KOPT-K1 (cell line): ENCODE measurements around the gene SETDB1.
"Not testable (repeated sequence)": the region's sequence is repeated elsewhere in the genome, so short reads cannot be mapped to it uniquely, and the experiment has no call there.

Source experiments
- H3K27ac ChIP-seq: fragments of 200-600 bp; sonication (generic); 2 replicates; pipeline ENCODE4 v1.5.1; 2016; ENCODE audit warnings: antibody characterized with exemption, mild to moderate bottlenecking, low read depth, low read length; ENCODE audit not compliant: poor library complexity, severe bottlenecking
- H3K36me3 ChIP-seq: fragments of 200-600 bp; sonication (generic); 2 replicates; pipeline ENCODE4 v1.5.1; 2017; ENCODE audit warnings: antibody characterized with exemption, mild to moderate bottlenecking, low read length, moderate library complexity; ENCODE audit not compliant: insufficient read depth
- H3K9me3 ChIP-seq: fragments of 200-600 bp; sonication (generic); 2 replicates; pipeline ENCODE4 v1.5.1; 2017; ENCODE audit warnings: antibody characterized with exemption, low read length, mild to moderate bottlenecking; ENCODE audit not compliant: insufficient read depth, poor library complexity, severe bottlenecking

Gene SETDB1

DNA sequence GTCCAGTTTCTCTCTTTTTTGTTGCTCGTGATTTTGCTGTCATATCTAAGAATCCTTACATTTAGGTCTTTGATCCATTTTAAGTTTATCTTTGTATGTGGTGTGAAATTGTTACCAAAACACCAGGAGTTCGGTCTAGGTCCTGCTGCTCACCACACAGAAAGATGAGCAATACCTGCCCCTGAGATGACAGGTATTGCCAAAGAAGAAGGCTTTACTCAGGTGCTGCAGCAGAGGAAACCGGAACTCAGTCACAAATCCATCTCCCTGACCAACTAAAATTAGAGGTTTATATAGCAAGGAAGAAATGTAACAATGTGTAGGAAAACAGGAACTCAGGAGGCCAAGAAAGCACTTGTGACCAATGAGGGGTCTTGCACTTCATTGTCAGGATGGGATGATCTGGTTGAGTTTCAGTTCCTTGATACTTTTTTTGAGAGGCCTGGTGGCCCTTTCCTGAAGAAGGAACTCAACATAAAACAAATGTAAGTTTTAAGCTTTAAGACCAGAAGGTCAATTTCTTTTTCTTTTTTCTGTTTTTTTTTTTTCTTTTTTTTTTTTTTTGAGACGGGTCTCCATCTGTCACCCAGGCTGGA, 16.5 kb upstream of the SETDB1 start:
- no peaks in the 10 kb centered on the region for H3K36me3 ChIP-seq
- peaks cover 7% of the 10 kb centered on the region for H3K9me3 ChIP-seq
- no peak overlapping the region for H3K27ac ChIP-seq

DNA sequence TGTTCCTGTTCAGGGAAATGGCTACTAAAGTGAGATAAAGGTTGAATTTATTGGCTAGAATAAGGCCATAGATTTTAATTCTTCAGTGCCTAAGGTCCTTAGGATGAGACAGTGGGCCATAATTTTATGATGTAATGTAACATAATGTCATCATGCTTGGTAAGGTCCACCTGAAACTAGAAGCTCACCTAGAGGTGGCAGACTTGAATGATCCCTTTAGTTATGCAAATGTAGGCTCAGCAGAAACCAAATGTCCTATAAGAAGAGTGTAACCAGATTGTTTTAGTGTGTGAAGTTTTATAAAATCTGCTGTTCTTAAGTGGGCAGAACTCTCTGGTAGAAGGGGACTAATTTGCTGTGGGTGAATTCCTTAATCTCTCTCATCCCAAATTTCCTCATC, 13.5 kb upstream of the SETDB1 start:
- Histone ChIP-seq H3K9me3 (peaks cover 7% of the 10 kb centered on the region), H3K36me3 (no peaks in the 10 kb centered on the region), H3K27ac (no peak overlapping the region)

DNA sequence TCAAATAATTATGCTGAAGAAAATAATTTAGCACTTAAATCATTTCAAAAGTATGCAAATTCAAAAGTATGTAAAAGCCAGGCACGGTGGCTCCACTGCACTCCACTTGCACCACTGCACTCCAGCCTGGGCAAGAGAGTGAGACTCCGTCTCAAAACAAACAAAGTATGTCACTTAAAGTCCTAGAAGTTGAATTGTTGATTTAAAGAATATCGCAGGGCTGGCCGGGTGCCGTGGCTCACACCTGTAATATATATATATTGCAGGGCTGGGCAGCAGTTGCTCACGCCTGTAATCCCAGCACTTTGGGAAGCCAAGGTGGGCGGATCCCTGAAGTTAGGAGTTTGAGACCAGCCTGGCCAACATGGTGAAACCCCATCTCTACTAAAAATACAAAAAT, 8.8 kb upstream of the SETDB1 start:
- Histone ChIP-seq H3K36me3 (no peaks in the 10 kb centered on the region), H3K27ac (no peak overlapping the region), H3K9me3 (no peaks in the 10 kb centered on the region)

DNA sequence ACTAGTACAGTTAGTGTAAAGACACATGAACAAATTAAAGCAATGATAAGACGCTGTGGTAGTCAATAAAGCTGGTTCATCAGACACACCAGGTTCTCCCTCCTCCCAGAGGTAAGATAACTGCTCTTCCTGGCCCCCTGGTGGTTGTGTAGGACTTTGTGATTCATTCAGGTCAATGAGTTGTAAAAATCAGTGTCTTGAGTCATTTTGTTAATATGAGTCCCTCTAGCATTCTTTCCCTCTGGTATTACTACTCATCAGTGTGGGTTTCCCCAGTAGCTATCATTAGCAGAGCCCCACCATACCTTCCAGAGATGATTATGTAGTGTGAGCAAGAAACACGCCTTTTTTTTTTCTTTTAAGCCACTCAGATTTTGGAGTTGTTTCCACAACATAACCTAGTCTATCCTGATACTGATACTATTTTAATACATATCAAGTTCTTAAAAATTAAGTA, 3.6 kb upstream of the SETDB1 start:
- H3K27ac ChIP-seq: no peak overlapping the region
- H3K9me3 ChIP-seq: no peaks in the 10 kb centered on the region
- peaks cover under 1% of the 10 kb centered on the region; the same call in 1 of the 2 replicates for H3K36me3 ChIP-seq

DNA sequence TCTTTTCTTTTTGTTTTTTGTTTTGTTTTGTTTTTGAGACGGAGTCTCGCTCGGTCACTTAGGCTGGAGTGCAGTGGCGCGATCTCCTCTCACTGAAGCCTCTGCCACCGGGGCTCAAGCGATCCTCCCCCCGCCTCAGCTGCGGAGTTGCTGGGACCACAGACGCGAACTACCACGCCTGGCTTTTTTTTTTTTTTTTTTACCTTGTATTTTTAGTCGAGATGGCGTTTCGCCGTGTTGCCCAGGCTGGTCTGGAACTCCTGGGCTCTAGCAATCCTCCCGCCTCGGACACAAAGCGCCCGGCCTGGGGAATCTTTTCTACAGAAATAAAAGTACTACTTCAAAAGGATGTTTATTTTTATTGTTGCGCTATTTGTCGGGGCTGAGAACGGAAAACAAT, 1.1 kb upstream of the SETDB1 start:
- H3K27ac ChIP-seq: no peak overlapping the region
- no peaks in the 10 kb centered on the region for H3K9me3 ChIP-seq
- peaks cover 22% of the 10 kb centered on the region for H3K36me3 ChIP-seq

DNA sequence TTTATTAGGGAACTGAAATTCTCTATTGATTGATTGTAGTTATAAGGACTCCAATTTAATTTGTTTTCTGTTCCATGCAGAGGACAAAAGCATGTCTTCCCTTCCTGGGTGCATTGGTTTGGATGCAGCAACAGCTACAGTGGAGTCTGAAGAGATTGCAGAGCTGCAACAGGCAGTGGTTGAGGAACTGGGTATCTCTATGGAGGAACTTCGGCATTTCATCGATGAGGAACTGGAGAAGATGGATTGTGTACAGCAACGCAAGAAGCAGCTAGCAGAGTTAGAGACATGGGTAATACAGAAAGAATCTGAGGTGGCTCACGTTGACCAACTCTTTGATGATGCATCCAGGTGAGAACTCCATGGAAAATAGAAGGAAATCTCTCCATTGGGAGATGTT, 1.5 kb downstream of the SETDB1 start:
- Histone ChIP-seq H3K9me3 (peaks cover 17% of the 10 kb centered on the region), H3K36me3 (peaks cover 47% of the 10 kb centered on the region), H3K27ac (no peak overlapping the region)

DNA sequence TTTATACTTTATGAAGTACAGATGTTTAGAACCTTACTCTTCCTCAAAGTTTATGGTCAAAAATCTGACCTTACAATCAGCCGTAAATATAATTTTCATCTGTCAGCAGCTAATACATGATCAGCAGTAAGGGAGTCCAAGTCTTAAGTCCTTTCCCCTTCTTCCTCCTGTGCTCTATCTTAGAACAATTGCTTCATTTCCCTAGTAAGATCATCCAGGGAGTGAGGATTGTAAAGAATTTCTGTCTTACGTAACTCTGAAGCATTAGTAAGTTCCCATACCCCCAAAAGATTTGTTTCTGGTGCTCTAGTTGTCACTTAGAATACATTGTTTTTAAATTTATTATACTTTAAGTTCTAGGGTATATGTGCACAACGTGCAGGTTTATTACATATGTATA, 2.1 kb downstream of the SETDB1 start:
- Histone ChIP-seq H3K9me3 (peaks cover 17% of the 10 kb centered on the region), H3K36me3 (peaks cover 54% of the 10 kb centered on the region), H3K27ac (no peak overlapping the region)

DNA sequence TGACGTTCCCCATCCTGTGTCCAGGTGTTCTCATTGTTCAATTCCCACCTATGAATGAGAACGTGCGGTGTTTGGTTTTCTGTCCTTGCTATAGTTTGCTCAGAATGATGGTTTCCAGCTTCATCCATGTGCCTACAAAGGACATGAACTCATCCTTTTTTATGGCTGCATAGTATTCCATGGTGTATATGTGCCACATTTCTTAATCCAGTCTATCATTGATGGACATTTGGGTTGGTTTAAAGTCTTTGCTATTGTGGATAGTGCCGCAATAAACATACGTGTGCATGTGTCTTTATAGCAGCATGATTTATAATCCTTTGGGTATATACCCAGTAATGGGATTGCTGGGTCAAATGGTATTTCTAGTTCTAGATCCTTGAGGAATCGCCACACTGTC, 2.6 kb downstream of the SETDB1 start:
- not testable (repeated sequence) for H3K27ac ChIP-seq
- Histone ChIP-seq H3K9me3 (peaks cover 17% of the 10 kb centered on the region), H3K36me3 (peaks cover 59% of the 10 kb centered on the region)

DNA sequence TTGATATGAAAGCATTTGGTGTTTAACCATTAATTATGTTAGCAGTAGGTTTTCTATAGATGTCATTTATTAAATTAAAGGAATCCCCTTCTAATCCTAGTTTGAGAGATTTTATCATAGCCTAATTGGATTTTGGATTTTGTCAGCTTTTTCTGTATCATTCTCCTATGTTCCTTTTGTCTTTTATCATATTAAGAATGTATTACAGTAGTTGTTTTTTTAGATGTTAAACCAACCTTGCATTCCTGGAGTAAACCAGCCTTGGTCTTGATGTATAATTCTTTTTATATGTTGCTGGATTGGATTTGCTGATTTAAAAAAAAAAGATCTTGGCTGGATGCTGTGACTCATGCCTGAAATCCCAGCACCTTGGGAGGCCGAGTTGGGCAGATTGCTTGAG, 5.6 kb downstream of the SETDB1 start:
- Histone ChIP-seq H3K36me3 (peaks cover 88% of the 10 kb centered on the region), H3K27ac (no peak overlapping the region), H3K9me3 (peaks cover 17% of the 10 kb centered on the region)

DNA sequence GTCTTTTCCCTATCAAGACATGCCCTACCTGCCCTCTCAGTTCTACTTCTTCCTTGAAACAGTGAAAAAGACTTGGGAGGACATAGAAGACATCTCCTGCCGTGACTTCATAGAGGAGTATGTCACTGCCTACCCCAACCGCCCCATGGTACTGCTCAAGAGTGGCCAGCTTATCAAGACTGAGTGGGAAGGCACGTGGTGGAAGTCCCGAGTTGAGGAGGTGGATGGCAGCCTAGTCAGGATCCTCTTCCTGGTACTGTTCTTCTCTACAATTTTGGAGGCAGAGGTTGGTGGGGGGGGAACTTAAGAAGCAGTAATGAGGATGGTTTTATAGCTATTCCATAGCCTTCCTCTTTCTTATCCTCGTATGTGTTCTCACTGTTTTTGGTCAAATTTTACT, 18.7 kb downstream of the SETDB1 start:
- no peak overlapping the region for H3K27ac ChIP-seq
- H3K9me3 ChIP-seq: no peaks in the 10 kb centered on the region
- H3K36me3 ChIP-seq: peaks cover 99% of the 10 kb centered on the region

DNA sequence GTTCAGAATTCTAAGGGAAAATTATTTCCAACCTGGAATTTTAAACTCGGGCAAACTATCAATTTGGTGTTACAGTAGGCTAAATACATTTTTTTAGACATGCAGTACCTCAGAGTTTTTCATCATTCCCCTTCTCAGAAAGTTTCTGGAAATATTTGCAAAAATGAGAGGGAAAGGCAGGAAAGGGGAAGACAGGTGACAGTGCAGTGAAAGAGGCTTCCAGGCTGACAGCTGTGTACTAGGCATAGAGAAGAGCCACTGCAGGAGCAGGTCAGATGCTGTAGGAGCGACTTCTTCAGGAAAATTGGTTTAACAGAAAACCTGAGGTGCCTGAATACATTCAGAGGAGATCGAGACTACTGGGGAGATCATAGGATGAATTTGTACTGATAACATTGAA, 28.5 kb downstream of the SETDB1 start:
- Histone ChIP-seq H3K27ac (no peak overlapping the region), H3K36me3 (peaks cover 96% of the 10 kb centered on the region), H3K9me3 (no peaks in the 10 kb centered on the region)

DNA sequence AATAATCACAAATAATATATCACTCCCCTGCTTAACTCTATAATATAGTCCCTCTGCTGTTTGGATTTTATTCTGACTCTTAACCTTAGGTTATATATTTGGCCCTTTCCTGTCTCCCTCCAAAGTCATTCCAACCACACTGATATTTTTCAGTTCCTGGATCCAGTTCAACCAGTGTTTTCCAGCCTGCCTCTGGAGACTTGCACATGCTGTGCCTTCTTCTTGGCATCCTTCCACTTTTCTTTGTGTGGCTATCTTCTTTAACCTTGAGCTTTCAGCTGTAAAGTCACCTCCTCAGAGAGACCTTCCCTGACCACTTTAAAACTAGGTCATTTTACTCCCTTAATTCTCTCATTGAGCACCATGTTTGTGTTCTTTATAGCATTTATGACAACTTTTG, 29.1 kb downstream of the SETDB1 start:
- Histone ChIP-seq H3K9me3 (no peaks in the 10 kb centered on the region), H3K36me3 (peaks cover 96% of the 10 kb centered on the region), H3K27ac (no peak overlapping the region)

DNA sequence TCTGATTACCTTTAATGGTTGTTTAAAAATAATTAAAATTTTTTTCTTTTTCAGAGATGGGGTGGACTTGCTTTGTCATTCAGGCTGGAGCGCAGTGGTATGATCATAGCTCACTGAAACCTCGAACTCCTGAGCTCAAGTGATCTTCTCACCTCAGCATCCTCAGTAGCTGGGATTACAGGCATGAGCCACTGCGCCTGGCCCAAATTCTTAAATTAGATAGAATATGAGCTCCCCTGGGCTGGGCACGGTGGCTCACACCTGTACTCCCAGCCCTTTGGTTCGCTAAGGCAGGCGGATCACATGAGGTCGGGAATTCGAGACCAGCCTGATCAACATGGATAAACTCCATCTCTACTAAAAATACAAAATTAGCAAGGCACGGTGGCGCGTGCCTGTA, 31.5 kb downstream of the SETDB1 start:
- Histone ChIP-seq H3K27ac (no peak overlapping the region), H3K9me3 (no peaks in the 10 kb centered on the region), H3K36me3 (peaks cover 96% of the 10 kb centered on the region)

DNA sequence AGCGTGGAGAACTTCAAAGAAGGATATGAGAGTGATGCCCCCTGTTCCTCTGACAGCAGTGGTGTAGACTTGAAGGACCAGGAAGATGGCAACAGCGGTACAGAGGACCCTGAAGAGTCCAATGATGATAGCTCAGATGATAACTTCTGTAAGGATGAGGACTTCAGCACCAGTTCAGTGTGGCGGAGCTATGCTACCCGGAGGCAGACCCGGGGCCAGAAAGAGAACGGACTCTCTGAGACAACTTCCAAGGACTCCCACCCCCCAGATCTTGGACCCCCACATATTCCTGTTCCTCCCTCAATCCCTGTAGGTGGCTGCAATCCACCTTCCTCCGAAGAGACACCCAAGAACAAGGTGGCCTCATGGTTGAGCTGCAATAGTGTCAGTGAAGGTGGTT, 34.5 kb downstream of the SETDB1 start:
- H3K27ac ChIP-seq: no peak overlapping the region
- H3K36me3 ChIP-seq: peaks cover 98% of the 10 kb centered on the region
- no peaks in the 10 kb centered on the region for H3K9me3 ChIP-seq

DNA sequence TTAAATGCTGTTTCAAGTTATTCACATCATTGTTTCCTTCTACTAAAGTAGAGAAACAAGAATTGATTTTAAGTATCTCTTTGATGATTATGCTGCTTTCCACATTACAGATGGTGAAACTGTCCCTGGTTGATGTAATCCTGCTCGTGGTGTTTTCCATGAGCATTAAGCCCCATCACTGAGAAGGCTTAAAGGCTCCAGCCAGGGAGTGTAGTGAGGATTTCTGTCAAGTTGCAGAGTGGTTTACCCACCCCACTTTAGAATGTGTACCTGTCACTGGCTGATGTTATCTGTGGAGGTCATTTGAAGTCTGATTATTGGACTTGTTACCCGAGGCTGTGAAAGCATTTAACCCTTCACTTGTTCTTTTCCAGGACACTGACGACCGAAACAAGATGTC, 35.6 kb downstream of the SETDB1 start:
- peaks cover 98% of the 10 kb centered on the region for H3K36me3 ChIP-seq
- H3K27ac ChIP-seq: no peak overlapping the region
- H3K9me3 ChIP-seq: no peaks in the 10 kb centered on the region

DNA sequence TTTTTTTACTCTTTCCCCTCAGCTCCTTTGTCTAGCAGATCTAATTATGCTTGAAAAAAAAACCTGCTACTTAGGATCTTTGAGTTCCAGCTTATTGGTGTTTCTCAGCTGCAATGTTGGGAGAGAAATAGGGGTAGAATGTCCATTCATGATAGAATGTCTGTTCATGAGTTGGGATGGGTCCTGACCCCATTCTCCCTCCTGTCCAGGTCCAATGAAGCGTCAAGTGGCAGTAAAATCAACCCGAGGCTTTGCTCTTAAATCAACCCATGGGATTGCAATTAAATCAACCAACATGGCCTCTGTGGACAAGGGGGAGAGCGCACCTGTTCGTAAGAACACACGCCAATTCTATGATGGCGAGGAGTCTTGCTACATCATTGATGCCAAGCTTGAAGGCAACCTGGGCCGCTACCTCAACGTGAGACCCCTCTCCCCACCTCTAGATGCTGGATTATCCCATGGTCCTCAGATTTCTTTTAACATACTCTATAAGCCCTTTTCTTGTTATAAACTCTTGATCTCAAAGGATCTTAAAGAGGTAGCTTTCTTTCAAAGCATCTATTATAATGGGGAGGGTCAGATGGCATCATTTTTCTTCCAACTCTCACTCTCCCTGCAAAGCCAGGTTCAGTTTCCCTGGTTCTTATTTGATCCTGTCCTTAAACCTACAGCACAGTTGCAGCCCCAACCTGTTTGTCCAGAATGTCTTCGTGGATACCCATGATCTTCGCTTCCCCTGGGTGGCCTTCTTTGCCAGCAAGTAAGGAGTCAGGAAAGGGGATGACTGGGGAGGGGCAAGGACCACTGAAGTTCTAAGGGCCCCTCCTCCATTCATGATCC, 37.4 kb downstream of the SETDB1 start:
- no peak overlapping the region for H3K27ac ChIP-seq
- peaks cover 100% of the 10 kb centered on the region for H3K36me3 ChIP-seq
- no peaks in the 10 kb centered on the region for H3K9me3 ChIP-seq
